ENCODE data around the gene ACTN2. TPM values are rescaled to one million over a fixed set of nuclear protein-coding genes. Genes with fewer than 3 reads are reported as not detected.

The ACTN2 gene
- polyA plus RNA-seq, 10 donors, result 1,015 to 2,123 (median 1,808) TPM

DNA sequence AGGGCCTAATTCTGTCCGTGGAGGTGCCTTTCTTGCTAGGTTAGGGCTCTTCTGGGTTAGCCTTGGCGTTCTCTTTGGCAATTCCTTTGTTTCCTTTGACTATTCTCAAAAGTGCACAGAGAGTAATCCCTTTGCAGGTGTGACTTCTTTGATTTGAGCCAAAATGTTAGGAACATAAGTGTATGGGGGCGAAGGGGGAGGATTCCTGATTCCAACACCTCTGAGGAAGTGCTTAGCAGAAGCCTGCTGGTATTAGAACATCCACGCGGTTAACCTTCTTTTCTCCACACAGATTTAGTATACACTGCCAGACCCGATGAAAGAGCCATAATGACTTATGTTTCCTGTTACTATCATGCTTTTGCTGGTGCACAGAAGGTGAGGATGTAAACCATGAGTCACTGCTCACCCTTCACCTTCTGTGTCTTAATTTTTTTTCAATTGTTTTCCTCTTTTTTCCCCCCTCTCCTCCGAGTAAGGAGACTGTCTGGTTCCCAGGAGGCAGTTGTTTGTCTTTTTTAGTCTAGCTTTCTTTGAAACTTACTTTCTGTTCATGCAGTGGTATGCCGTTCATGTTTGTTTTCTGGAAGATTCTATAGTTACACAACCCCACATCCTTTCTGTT, 48.0 kb downstream of the ACTN2 start:
- DNase-seq, result no peak

GRCh38 chr1:236736761-236737160, 50.5 kb downstream of the ACTN2 start:
- DNase-seq, result no peak

- no peak for DNase-seq
Observed at GRCh38 chr1:236741753-236742152, 55.5 kb downstream of the ACTN2 start.

DNA sequence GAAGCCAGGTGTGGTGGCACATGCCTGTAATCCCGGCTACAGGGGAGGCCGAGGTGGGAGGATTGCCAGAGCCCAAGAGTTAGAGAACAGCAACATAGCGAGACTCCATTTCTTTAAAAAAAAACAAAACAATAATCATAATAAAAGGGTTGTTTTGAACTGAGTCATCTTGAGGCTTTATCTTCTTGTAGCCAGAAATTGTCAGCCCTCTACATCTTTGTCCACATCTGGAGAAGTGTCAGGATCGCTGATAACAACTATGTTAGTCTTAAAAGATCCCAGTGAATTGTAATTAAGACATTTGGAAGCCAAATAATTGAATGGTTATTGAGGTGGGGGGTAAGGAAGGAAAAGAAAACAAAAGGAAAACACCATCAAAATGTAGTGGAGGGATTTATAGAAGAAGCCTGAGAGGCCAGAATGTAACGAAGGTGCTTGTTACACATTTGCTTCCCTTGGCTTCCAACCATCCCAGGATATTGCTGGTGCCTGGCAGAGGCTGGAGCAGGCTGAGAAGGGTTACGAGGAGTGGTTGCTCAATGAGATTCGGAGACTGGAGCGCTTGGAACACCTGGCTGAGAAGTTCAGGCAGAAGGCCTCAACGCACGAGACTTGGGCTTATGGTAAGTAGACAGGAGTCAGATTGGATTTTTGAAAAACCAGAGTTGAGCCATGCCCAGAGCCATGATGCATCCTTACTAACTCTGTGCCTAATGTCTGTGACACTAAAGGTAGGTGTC, 56.3 kb downstream of the ACTN2 start:
- DNase-seq, result no peak

- DNase-seq, result no peak
Observed at GRCh38 chr1:236744533-236744932, 58.2 kb downstream of the ACTN2 start.

DNA sequence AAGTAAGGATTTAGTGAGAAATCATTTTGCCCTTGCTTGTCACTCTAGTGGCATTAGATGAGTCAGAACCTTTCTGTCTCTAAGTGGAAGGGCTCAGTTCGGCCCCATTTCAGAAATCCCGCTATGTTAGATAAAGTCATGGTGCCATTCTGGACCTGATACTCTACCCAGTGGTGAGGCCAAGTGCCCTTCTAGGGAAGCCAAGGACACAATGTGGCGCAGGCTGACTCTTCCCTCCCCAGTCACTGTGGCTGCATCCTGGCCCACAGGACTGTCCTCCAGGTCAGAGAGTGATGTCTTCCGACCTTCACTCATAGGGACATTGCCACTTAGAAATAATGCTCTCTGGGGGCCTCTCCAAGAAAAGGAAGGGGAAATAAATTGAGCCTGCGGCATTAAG, 60.5 kb downstream of the ACTN2 start:
- no peak for DNase-seq

DNA sequence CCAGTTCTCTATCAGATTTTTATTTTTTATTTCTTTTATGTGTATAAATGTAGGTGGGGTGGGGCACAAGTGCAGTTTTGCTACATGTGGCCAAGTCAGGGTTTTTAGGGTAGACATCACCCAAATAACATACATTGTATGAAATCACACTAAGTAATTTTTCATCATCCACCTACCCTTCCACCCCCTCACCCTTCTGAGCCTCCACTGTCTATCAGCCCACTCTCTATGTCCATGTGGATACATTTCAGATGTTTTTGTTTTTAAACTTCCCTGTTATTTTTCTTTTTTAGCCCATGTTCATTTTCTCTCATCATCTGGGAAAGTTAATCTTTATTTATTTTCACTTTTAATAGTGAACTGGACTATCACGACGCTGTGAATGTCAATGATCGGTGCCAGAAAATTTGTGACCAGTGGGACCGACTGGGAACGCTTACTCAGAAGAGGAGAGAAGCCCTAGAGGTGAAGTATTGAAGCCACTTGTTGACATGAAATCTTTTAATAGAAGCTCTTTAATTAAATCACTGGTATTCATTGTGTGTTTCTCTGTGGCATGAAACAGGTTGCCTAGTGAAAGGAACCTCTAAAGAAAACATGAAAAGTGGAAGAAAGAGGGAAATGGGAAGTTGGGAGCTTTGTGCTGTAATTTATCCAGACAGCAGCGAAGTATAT, 61.1 kb downstream of the ACTN2 start:
- DNase-seq, result no peak

DNA sequence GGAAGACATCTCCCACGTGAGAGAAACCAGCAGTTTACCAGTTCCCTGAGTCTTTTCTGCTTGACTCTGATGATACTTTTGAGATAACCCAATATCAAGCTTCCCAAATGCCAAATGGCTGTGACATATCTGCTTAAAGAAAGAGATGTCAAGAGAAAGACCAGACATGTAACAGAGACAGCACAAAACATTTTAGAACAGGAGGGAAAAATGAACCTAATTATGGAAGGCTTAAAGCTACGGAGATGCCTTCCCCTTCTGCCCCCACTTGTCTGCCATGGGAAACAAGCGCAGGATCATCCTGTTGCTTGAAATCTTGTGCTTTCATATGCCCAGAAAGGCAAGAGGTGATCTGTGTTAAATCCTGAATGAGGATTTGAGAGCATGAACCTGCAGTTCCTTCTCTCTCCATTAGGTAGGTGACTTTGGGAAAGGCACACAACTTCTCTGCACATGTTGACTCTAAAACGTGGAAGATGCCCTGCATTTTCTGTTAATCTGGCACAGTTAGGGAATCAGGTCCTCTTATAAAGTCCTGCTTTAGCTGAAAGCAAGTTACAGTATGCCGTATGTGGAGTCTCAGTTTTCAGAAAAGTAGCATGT, 62.1 kb downstream of the ACTN2 start:
- DNase-seq, result no peak

GRCh38 chr1:236750928-236751327, 64.6 kb downstream of the ACTN2 start:
- no peak for DNase-seq

- DNase-seq, result no peak
Observed at GRCh38 chr1:236751385-236751784, 65.1 kb downstream of the ACTN2 start.

- no peak for DNase-seq
Observed at GRCh38 chr1:236751935-236752334, 65.6 kb downstream of the ACTN2 start.

GRCh38 chr1:236753516-236753915, 67.2 kb downstream of the ACTN2 start:
- peak in 1 of 3 donors; percentile 11 for DNase-seq

DNA sequence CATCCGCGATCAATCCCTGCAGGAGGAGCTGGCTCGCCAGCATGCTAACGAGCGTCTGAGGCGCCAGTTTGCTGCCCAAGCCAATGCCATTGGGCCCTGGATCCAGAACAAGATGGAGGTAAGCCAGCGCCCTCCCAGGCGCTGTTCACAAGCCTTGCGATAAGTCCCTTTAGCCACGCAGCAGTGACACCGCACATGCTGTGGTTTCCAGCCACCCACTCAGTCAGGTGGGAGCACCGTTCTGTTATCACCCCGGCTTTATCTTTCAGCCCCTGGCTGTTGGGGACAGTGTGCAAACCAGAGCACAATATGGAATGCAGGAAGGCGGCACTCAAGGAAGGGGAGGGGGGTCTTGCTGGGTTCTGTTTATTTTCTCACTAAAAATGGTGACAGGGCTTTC, 67.7 kb downstream of the ACTN2 start:
- no peak for DNase-seq

DNA sequence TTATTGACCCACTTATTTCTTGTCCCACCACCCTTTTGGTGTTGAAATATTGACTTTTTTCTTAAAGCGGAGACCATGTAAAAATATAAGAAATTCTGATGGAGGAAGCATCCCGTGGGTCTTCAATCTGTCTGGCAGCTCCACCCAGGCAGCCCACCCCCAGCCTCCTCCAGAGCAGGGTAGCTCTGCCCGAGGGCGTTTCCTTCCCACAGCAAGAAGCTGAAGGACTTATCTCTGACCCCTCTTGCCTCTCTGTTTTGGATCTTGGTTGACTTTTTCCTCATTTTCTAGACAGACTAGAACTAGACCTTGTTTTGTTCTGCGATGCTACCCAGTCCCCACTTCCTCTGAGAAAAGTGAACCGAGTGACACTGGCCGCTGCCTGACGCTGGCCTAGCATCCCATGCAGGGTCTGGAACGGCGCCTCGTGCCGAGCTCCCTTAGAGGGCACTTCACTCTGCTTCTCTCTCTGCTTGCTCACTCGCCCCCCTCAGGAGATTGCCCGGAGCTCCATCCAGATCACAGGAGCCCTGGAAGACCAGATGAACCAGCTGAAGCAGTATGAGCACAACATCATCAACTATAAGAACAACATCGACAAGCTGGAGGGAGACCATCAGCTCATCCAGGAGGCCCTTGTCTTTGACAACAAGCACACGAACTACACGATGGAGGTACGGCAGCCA, 68.4 kb downstream of the ACTN2 start:
- DNase-seq, result no peak

DNA sequence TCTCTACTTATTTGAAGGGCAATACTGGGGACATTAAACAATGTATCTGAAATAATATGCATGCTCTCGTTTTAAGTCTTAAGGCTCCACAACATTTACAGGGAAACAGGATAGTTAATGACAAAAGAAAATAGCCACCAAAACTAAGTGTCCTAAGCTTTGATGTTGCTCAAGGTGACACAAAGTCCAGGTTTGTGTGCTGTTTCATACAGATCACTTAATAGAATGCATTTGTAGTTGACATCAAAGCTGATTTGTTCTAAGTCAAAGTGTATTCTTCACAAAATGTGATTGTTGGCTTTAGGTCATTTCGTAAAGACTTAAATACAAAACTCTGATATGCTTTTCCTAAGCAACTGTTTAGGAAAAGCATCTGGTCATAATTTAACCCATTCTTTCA, 71.3 kb downstream of the ACTN2 start:
- DNase-seq, result no peak

DNA sequence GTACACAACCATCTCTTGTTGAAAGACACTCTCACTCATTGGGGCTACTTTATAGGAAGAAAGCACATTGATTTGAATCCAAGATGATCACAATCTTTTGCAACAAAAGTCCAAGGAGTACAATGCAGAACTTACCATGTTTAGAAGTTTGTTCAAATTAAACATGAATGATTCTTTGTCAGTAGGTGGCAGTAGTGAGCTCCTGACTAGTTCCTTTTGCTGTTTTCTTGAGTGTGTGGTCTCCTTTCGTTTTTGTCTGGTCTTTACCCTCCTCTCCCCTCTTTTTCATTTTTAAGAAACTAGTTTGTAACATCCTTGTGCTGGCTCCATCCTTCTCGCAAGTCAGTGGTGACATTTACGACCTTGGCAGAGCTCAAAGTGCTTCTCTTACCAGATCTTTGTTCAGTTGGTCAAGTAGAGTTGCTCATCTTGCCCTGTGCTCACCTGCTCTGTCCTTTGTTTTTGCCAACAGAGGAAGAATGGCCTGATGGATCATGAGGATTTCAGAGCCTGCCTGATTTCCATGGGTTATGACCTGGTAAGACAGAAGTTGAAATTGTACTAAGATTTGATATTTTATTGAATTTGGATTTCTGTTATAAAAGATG, 73.1 kb downstream of the ACTN2 start:
- peak; percentile 23 to 57 (median 31) for DNase-seq

- no peak for DNase-seq
Observed at GRCh38 chr1:236760480-236760879, 74.2 kb downstream of the ACTN2 start.

- DNase-seq, result no peak
Observed at GRCh38 chr1:236760986-236761385, 74.7 kb downstream of the ACTN2 start.

DNA sequence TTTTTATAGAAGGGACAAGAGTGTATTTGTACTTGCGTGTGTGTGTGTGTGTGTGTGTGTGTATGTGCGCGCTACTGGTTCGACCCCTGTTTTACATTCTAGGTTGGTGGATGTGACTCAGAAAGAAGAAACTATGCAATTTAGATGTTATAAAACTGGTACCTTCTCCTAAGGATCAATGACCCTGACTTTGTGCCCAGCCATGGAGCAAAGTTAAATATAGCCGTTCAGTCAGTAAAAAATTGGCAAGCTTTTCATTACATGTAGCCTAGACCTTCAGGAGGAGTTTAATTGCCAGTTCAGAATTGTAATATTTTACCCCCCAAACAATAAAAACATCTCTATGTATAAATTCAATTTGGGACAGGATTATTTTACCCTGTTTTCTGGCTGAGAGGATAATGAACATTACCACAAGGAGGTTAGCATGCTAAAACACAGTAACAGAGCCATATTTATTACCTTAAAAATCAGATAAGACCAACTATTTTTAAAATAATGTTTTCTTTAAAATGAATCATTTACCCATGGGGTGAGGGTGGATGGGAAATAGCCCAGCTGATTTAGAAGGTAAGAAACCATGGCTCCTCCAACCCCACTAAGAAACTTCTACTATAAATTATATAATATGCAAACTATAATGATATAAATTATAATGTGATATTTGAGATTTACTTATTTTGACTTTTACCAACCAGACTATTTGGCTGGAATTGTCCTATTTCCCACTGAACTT, 75.3 kb downstream of the ACTN2 start:
- DNase-seq, result no peak

DNA sequence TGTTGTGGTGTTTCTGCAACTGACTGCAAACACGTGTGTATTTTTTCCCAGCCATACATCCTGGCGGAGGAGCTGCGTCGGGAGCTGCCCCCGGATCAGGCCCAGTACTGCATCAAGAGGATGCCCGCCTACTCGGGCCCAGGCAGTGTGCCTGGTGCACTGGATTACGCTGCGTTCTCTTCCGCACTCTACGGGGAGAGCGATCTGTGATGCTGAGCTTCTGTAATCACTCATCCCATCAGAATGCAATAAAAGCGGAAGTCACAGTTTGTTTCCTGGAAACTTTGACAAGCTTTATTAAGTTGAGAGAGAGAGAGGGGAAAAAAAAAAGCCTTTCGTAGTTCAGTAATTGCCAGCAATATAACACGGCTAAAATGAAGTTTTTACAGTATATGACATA, 76.1 kb downstream of the ACTN2 start:
- DNase-seq, result peak in 1 of 3 donors; percentile 8

DNA sequence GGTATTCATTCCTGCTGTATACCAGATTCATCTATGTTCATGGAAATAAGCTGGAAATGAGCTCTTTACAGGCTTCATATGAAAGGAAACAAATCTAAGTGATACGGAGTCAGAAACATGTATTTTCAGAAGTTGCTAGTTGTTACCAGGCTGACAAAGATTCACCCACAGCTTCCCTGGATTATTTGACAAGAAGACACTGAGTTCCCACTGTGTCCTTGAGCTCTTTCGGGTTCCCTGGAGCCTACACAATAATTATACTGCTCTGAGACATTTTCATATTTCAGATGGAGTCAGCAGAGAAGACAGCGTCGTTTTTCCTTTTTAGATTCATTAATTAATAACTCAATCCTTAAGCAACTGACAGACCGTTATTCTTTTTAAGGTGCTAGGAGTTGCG, 79.5 kb downstream of the ACTN2 start:
- no peak for DNase-seq
